ENCODE data around the gene KANSL1L.
"Not testable (repeated sequence)": the region's sequence is repeated elsewhere in the genome, so short reads cannot be mapped to it uniquely, and the experiment has no call there.

Gene KANSL1L

GRCh38 chr2:210183936-210184335, 12.7 kb upstream of the KANSL1L start:
- H3K27me3 Mint-ChIP-seq: peaks cover 55% of the 10 kb centered on the region
- peaks cover 29% of the 10 kb centered on the region for H3K9me3 Mint-ChIP-seq

GRCh38 chr2:210181606-210182088, 10.4 kb upstream of the KANSL1L start:
- H3K27ac Mint-ChIP-seq, H3K4me3 Mint-ChIP-seq, H3K4me1 Mint-ChIP-seq, ATAC-seq: not testable (repeated sequence)
- H3K36me3 Mint-ChIP-seq: peaks cover 20% of the 10 kb centered on the region
- H3K9me3 Mint-ChIP-seq: peaks cover 26% of the 10 kb centered on the region
- peaks cover 63% of the 10 kb centered on the region for H3K27me3 Mint-ChIP-seq

More at GRCh38 chr2:210183936-210184335, 12.7 kb upstream of the KANSL1L start:
- H3K27ac Mint-ChIP-seq, H3K4me3 Mint-ChIP-seq, ATAC-seq, H3K4me1 Mint-ChIP-seq: not testable (repeated sequence)
- peaks cover 20% of the 10 kb centered on the region for H3K36me3 Mint-ChIP-seq

GRCh38 chr2:210181033-210181605, 9.9 kb upstream of the KANSL1L start:
- peaks cover 58% of the 10 kb centered on the region for H3K27me3 Mint-ChIP-seq
- H3K4me3 Mint-ChIP-seq, H3K27ac Mint-ChIP-seq, ATAC-seq, H3K4me1 Mint-ChIP-seq: not testable (repeated sequence)
- H3K36me3 Mint-ChIP-seq: peaks cover 20% of the 10 kb centered on the region
- H3K9me3 Mint-ChIP-seq: peaks cover 23% of the 10 kb centered on the region

- H3K27ac Mint-ChIP-seq: no peak overlapping the region
- H3K36me3 Mint-ChIP-seq: peaks cover 20% of the 10 kb centered on the region
- ATAC-seq: no peak
- H3K27me3 Mint-ChIP-seq: peaks cover 54% of the 10 kb centered on the region
- no peaks in the 10 kb centered on the region for H3K4me1 Mint-ChIP-seq
- H3K4me3 Mint-ChIP-seq: no peak overlapping the region
- H3K9me3 Mint-ChIP-seq: peaks cover 20% of the 10 kb centered on the region
Measured at GRCh38 chr2:210180477-210180876, 9.3 kb upstream of the KANSL1L start.

- no peak overlapping the region for H3K27ac Mint-ChIP-seq
- peaks cover 16% of the 10 kb centered on the region for H3K9me3 Mint-ChIP-seq
- ATAC-seq: no peak
- peaks cover 14% of the 10 kb centered on the region for H3K36me3 Mint-ChIP-seq
- no peak overlapping the region for H3K4me3 Mint-ChIP-seq
- peaks cover 46% of the 10 kb centered on the region for H3K27me3 Mint-ChIP-seq
- H3K4me1 Mint-ChIP-seq: no peaks in the 10 kb centered on the region
Measured at GRCh38 chr2:210179351-210179990, 8.3 kb upstream of the KANSL1L start.

GRCh38 chr2:210177769-210178168, 6.6 kb upstream of the KANSL1L start:
- peaks cover 29% of the 10 kb centered on the region for H3K27me3 Mint-ChIP-seq
- peaks cover 5% of the 10 kb centered on the region for H3K36me3 Mint-ChIP-seq
- no peak overlapping the region for H3K27ac Mint-ChIP-seq
- ATAC-seq: no peak
- peaks cover 4% of the 10 kb centered on the region for H3K9me3 Mint-ChIP-seq
- H3K4me3 Mint-ChIP-seq: no peak overlapping the region
- no peaks in the 10 kb centered on the region for H3K4me1 Mint-ChIP-seq

GRCh38 chr2:210177115-210177514, 5.9 kb upstream of the KANSL1L start:
- not testable (repeated sequence) for H3K36me3 Mint-ChIP-seq, H3K9me3 Mint-ChIP-seq, H3K4me1 Mint-ChIP-seq, H3K27ac Mint-ChIP-seq, ATAC-seq, H3K4me3 Mint-ChIP-seq
- peaks cover 29% of the 10 kb centered on the region for H3K27me3 Mint-ChIP-seq

GRCh38 chr2:210174086-210174485, 2.9 kb upstream of the KANSL1L start:
- Mint-ChIP-seq H3K9me3 (no peaks in the 10 kb centered on the region), H3K4me1 (peaks cover 17% of the 10 kb centered on the region), H3K27ac (no peak overlapping the region), H3K4me3 (no peak overlapping the region), H3K36me3 (no peaks in the 10 kb centered on the region), H3K27me3 (peaks cover 30% of the 10 kb centered on the region)
- ATAC-seq: no peak

- peak overlapping the region; percentile 93 for H3K27ac Mint-ChIP-seq
- H3K4me3 Mint-ChIP-seq: peak overlapping the region; percentile 96
- H3K9me3 Mint-ChIP-seq: no peaks in the 10 kb centered on the region
- H3K36me3 Mint-ChIP-seq: no peaks in the 10 kb centered on the region
- peaks cover 17% of the 10 kb centered on the region for H3K4me1 Mint-ChIP-seq
- no peak for ATAC-seq
- peaks cover 21% of the 10 kb centered on the region for H3K27me3 Mint-ChIP-seq
Measured at GRCh38 chr2:210172219-210172575, 988 bp upstream of the KANSL1L start.

GRCh38 chr2:210170446-210171303, 534 bp downstream of the KANSL1L start:
- Mint-ChIP-seq H3K4me1 (peaks cover 17% of the 10 kb centered on the region), H3K27me3 (peaks cover 21% of the 10 kb centered on the region), H3K4me3 (peak overlapping the region; percentile 96), H3K9me3 (no peaks in the 10 kb centered on the region), H3K27ac (peak overlapping the region; percentile 93), H3K36me3 (no peaks in the 10 kb centered on the region)
- ATAC-seq: peak; percentile 91

- ATAC-seq: no peak
- Mint-ChIP-seq H3K27me3 (peaks cover 21% of the 10 kb centered on the region), H3K4me3 (peak overlapping the region; percentile 96), H3K36me3 (no peaks in the 10 kb centered on the region), H3K4me1 (peaks cover 17% of the 10 kb centered on the region), H3K27ac (peak overlapping the region; percentile 93), H3K9me3 (no peaks in the 10 kb centered on the region)
Measured at GRCh38 chr2:210170196-210170445, 1.1 kb downstream of the KANSL1L start.

- H3K9me3 Mint-ChIP-seq: no peaks in the 10 kb centered on the region
- ATAC-seq: no peak
- peak overlapping the region; percentile 96 for H3K4me3 Mint-ChIP-seq
- H3K27ac Mint-ChIP-seq: peak overlapping the region; percentile 93
- no peaks in the 10 kb centered on the region for H3K36me3 Mint-ChIP-seq
- peaks cover 17% of the 10 kb centered on the region for H3K4me1 Mint-ChIP-seq
- peaks cover 21% of the 10 kb centered on the region for H3K27me3 Mint-ChIP-seq
Measured at GRCh38 chr2:210169516-210170195, 1.6 kb downstream of the KANSL1L start.

GRCh38 chr2:210167227-210167626, 4.0 kb downstream of the KANSL1L start:
- no peak for ATAC-seq
- Mint-ChIP-seq H3K9me3 (no peaks in the 10 kb centered on the region), H3K36me3 (no peaks in the 10 kb centered on the region), H3K4me3 (no peak overlapping the region), H3K27ac (no peak overlapping the region), H3K27me3 (peaks cover 15% of the 10 kb centered on the region), H3K4me1 (peaks cover 29% of the 10 kb centered on the region)

- no peak overlapping the region for H3K27ac Mint-ChIP-seq
- H3K9me3 Mint-ChIP-seq: no peaks in the 10 kb centered on the region
- H3K4me3 Mint-ChIP-seq: no peak overlapping the region
- no peaks in the 10 kb centered on the region for H3K27me3 Mint-ChIP-seq
- H3K4me1 Mint-ChIP-seq: peaks cover 14% of the 10 kb centered on the region
- H3K36me3 Mint-ChIP-seq: peaks cover 4% of the 10 kb centered on the region
- ATAC-seq: no peak
Measured at GRCh38 chr2:210162466-210163124, 8.6 kb downstream of the KANSL1L start.

GRCh38 chr2:210159059-210159458, 12.2 kb downstream of the KANSL1L start:
- no peaks in the 10 kb centered on the region for H3K27me3 Mint-ChIP-seq
- no peaks in the 10 kb centered on the region for H3K9me3 Mint-ChIP-seq
- H3K36me3 Mint-ChIP-seq: peaks cover 10% of the 10 kb centered on the region
- H3K27ac Mint-ChIP-seq: no peak overlapping the region
- ATAC-seq: no peak
- no peak overlapping the region for H3K4me3 Mint-ChIP-seq
- H3K4me1 Mint-ChIP-seq: peaks cover 14% of the 10 kb centered on the region

Data from stimulated activated memory B cell treated with anti-CD40 and anti-IgM and Interleukin-4, amounts not matched to agents 10 μg/mL and 1 μg/mL and 100 μg/mL, for 72 hours (primary cell).